NCI-H1930 (cell line): ENCODE measurements around the gene WDR59.
"Not testable (repeated sequence)": the region's sequence is repeated elsewhere in the genome, so short reads cannot be mapped to it uniquely, and the experiment has no call there.

Experiments
- DNase-seq, 2 experiments: peaks; one replicate each; lab custom pipeline; 2025; lab: John Stamatoyannopoulos, UW

The WDR59 gene

GRCh38 chr16:74850027-74850426 lies 134.9 kb downstream of the WDR59 start:
- DNase-seq: no peak

- DNase-seq: no peak
Observed at GRCh38 chr16:74847202-74847601, 137.7 kb downstream of the WDR59 start.

- DNase-seq: no peak
Observed at GRCh38 chr16:74846714-74847113, 138.2 kb downstream of the WDR59 start.

GRCh38 chr16:74844041-74844980 lies 140.6 kb downstream of the WDR59 start:
- DNase-seq: no peak

GRCh38 chr16:74843381-74844035 lies 141.4 kb downstream of the WDR59 start:
- not testable (repeated sequence) for DNase-seq

GRCh38 chr16:74842413-74842812 lies 142.5 kb downstream of the WDR59 start:
- no peak for DNase-seq

- no peak for DNase-seq
Observed at GRCh38 chr16:74841904-74842303, 143.0 kb downstream of the WDR59 start.

- no peak for DNase-seq
Observed at GRCh38 chr16:74841469-74841868, 143.5 kb downstream of the WDR59 start.

- no peak for DNase-seq
Observed at GRCh38 chr16:74837056-74837455, 147.9 kb downstream of the WDR59 start.

- no peak for DNase-seq
Observed at GRCh38 chr16:74836111-74836671, 148.7 kb downstream of the WDR59 start.

- DNase-seq: no peak
Observed at GRCh38 chr16:74832228-74832627, 152.7 kb downstream of the WDR59 start.

GRCh38 chr16:74831467-74831866 lies 153.5 kb downstream of the WDR59 start:
- DNase-seq: no peak

- no peak for DNase-seq
Observed at GRCh38 chr16:74830648-74831047, 154.3 kb downstream of the WDR59 start.

- DNase-seq: no peak
Observed at GRCh38 chr16:74829637-74830036, 155.3 kb downstream of the WDR59 start.

- no peak for DNase-seq
Observed at GRCh38 chr16:74825941-74826340, 159.0 kb downstream of the WDR59 start.

GRCh38 chr16:74825016-74825415 lies 159.9 kb downstream of the WDR59 start:
- no peak for DNase-seq
